HG02943 (cell line): ENCODE measurements around the gene C21orf91.
"Not testable (repeated sequence)": the region's sequence is repeated elsewhere in the genome, so short reads cannot be mapped to it uniquely, and the experiment has no call there.

Experiments
- ATAC-seq: cut with Tn5 transposase; IDR thresholded peaks from one replicate; pipeline ENCODE4 v1.9.1; 2021; ENCODE audit warnings: mild to moderate bottlenecking, low read depth, moderate library complexity; ENCODE audit not compliant: unreplicated experiment

The C21orf91 gene

DNA sequence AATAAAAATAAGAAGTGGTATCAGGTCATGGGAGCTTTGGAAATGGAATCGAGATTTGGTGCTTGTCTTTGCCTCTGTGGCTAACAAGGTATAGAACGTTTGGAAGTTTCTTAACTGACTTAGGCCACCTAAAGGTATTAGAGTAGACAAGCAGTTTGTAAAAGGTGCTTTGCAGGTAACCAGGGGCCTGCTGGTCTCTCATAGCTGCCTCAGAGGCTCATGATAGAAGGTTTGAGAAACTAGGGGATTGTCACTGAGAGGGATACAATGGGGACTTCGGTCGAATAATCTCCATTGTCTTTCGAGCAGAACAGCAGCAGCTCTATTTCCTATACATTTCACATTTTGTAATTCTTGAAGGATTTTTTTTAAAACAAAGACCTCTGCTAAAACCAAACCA, 37.6 kb downstream of the C21orf91 start:
- ATAC-seq: no peak

DNA sequence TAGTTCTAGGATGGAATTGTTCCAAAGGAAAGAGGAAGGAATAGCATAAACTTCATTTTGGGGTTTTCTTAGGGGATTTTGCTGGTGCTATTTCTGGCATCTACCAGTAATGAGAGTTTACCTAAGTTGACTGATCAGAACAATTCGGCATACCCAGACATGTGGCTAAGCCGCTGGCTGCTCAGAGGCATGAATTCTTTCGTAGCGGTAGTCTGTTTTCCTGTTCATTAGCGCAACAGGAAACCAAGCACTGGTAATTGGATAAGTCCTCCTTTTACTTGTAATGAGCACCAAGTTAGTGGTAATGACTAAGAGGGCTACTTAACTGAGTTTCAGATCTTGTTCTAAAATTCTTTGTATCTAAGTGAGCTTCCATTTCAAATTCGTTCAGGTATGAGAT, 38.6 kb downstream of the C21orf91 start:
- ATAC-seq: peak; percentile 32

DNA sequence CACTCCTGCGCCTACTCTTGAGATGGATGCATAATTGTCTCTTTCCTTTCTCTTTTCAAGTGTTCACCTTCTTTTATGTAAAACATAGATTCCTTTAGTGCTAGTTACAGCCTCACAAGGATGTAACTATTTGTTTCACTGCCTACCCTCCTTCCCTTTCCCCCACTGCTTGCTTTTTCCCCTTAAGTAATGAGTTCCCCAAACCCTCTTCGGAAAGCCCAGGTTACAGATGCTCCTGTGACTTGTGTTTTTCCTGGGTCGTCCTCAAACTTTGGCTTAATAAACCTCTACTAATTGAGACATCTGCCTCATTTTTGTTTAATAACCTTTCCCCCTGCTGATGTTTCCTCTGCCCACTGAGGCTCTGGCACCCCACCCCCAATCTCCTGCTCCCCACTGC, 39.2 kb downstream of the C21orf91 start:
- ATAC-seq: no peak

DNA sequence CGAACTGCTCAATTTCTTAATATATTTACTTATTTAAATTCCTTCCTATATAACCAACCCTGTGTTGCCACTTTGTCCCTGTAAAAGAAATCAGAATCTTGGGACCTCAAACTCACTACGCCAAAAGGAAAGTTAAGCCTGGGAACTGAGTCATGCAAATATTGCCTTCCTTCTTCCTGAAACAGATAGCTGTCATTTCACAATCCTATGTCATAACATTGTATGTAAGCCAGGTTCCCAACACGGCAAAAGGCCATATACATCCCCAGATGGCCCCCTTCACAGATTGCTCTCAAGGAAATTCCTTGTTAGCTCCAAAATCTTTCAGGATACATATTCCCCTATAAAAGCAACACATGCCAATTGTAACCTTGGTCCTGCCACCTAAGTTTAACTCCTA, 39.7 kb downstream of the C21orf91 start:
- ATAC-seq: no peak

DNA sequence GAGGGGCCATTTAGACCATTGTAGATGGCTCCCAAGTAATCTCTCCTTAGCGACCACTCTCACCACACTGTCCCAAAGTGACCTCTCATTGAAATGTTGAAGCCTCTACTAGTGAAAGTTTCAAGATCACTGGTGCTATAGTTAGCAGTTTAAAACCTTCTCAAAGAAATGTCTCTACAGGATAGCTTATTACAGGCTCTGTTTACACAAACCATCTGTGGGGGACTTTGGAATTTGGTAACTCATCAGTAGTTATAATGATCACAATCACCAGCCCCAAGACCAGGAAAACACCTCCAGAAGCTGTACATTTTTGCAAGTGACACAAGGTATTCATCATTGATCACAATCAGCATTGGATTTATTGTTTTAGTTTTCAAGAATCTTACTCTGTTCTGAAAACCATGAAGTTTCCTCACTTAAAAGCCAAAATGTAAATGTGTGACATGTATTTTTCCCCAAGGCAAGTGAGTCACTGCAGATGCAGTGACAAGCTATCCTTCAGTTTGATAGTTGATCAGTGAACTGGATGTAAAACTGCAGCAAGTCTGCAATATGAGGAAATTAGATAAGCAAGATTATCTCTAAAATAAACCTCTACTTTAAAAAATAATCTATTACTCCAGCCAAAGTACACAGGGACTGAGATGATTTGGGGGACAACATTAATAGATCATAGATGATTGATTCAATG, 41.9 kb downstream of the C21orf91 start:
- ATAC-seq: no peak

DNA sequence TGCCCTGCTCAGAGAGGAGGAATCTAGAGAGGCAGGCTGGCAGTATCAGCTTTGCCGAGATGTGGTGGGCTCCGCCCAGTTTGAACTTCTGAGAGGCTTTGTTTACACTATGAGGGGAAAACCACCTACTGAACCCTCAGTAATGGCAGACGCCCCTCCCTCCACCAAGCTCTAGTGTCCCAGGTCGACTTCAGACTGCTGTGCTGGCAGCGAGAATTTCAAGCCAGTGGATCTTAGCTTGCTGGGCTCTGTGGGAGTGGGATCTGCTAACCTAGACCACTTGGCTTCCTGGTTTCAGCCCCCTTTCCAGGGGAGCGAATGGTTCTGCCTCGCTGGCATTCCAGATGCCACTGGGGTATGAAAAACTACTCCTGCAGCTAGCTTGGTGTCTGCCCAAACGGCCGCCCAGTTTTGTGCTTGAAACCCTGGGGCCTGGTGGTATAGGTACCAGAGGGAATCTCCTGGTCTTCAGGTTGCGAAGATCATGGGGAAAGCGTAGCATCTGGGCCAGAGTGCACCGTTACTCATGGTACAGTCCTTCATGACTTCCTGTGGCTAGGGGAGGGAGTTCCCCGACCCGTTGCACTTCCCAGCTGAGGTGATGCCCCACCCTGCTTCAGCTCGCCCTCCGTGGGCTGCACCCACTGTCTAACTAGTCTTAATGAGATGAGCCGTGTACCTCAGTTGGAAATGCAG, 43.6 kb downstream of the C21orf91 start:
- ATAC-seq: peak; percentile 70

DNA sequence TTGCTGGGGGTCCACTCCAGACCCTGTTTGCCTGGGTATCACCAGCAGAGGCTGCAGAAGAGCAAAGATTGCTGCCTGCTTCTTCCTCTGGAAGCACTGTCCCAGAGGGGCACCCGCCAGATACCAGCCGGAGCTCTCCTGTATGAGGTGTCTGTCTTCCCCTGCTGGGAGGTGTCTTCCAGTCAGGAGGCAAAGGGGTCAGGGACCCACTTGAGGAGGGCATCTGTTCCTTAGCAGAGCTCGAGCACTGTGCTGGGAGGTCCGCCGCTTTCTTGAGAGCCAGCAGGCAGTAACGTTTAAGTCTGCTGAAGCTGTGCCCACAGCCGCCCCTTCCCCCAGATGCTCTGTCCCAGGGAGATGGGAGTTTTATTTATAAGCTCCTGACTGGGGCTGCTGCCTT, 44.1 kb downstream of the C21orf91 start:
- ATAC-seq: not testable (repeated sequence)

DNA sequence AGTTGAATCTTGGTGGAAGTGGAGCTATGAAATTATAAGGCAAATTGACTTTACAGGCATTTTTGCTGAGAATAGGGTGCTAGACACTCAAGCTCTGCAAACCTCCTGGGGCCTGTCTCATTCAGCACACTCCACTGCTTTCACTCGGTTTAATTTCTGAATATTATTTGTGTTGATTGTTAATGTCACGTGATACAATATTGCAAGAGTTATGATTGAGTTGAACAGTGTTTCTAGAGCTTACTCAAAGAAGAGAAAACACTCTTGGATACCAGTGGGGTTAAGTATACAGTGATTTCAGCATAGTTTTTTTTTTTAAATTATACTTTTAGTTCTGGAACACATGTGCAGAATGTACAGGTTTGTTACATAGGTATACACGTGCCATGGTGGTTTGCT, 49.7 kb downstream of the C21orf91 start:
- no peak for ATAC-seq

DNA sequence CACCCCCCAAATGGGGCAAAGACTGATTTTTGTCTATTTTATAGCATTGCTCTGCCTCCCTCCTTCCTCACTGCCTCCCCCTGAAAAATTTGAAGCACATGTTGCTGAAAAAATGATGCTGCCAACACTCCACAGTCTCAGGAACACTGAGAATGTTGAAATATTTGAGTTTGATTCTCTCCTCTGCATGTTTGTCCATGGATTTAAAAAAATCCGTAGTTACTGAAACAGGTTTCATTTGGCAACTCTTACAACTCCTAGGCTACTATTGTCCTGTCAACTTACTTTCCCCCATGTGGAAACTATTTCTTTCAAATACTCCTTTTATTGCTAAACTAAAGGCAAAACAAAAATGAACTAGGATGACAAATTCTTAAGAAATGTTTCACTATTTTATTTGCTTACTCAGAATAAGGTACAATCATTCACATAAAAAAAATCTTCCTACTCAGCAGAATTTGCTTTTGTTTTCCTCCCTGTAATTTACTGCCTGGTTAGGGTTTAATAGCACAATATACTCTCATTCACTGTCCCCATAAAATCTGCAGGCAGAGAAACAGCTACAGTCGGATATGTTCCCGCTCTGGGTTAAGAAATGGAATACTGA, 50.2 kb downstream of the C21orf91 start:
- no peak for ATAC-seq

DNA sequence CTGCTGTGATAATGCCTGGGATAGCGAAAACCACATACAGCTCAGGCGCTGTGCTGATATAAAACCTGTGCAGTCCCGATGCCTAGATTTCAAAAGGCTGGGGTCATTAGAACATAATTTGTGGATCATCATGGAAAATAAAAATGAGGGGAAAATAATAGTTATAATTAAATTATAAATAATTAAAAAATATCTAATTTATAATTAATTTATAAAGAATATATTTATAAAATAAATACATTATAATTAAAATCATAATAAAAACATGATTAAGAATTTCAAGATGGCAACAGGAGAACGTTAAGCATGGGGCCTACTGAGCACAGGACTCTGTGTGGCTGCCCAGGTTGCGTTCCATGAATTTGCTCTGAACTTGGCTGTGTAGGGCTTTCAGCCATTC, 53.9 kb downstream of the C21orf91 start:
- no peak for ATAC-seq

DNA sequence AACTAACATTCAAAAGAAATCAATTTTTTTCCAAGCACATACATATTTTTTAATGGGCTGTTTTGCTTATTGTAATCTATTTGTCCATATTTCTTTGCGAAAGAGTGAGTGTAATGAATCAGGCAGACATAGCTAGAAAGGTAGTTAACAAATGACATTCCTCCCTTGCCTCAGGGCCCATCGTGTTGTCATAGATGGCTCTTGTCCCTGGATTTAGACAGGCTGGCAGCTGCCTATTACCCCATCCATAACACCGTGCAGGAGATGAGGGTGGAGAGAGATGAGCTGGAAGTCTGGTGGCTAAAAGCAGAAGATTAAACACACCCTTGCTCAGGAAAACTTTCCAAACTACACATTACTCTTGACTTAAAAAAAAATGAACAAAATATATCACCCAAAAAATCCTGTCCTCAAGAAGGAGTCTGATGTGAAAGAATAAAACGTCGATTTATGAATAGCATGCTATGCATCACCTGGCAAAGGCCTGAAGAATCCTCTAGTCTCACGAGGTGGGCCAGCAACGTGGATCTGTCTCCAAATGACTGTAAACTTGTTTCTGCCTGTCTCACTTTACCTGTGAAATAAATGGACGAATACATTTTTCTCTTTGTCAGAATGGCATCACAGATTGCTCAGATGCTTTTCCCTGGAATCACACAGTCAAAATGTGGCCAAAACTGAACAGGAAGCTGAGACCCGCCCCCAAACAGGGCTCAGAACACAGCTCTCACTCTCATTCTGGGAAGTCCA, 55.7 kb downstream of the C21orf91 start:
- ATAC-seq: no peak

DNA sequence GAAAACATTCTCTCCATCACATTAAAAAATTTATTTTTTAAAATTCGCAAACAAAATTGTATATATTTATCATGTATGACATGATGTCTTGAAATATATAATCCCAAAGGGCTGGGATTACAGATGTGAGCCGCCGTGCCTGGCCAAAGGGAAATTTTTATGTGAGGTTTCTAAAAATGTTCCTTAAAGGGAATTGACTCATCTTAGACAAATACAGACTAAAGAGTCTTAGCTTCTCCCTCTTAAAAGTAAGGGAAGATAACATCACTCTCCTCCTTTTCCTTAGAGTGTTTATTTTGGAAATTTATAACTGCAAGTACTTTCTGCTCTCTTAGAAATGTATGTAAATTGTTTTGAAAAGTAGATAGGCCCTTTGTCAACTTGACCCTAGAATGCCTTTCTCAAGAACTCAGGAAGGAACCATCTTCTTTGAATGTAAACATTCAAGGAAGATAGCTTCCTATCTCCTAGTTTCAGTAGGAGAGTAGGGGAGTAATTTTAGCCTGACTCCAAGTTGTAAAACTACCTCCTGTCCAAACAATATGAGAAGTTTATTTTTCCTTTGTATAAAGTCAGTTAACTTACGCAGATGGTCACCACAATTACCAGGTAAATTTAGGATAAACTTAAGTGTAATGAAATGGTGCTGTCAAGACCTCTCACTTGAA, 59.5 kb downstream of the C21orf91 start:
- no peak for ATAC-seq

DNA sequence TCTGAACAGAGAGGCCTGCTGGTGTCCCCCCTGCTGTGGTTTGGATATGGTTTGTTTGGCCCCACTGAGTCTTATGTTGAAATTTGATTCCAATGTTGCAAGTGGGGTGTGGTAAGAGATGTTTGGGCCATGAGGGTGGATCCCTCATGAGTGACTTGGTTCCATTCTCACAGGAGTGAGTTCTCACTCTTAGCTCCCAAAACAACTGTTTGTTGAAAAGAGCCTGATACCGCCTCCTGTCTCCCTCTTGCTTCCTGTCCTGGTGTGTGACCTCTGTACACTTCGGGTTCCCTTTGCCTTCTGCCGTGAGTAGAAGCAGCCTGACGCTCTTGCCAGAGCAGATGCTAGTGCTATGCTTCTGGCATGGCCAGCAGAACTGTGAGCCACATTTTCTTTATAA, 60.5 kb downstream of the C21orf91 start:
- ATAC-seq: no peak

DNA sequence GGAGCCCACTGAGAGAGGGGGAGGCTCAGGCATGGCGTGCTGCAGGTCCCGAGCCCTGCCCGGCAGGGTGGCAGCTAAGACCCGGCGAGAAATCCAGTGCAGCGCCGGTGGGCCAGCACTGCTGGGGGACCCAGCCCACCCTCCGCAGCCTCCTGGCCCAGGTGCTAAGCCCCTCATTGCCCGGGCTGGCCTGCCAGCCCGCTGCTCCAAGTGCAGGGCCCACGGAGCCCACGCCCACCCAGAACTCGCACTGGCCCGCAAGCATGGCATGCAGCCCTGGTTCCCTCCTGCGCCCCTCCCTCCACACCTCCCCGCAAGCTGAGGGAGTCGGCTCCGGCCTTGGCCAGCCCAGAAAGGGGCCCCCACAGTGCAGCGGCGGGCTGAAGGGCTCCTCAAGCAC, 61.5 kb downstream of the C21orf91 start:
- no peak for ATAC-seq

DNA sequence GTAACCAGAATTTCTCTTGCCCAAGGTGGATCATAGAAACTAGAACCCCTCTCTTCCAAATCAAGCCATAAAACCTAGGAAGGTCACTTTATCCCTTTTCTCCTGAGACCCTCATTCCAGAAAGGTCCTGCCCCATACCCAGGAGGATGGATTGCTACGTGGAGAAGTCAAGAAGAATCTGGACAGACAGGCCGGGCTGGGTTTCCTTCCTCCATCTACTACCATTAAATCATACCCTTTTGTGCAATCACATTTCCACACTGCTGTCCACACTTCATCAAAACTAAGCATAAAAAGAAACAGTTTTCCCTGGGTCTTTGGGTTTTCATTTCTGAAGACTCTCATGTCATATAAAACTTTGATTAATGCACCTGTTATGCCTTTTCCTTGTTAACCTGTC, 65.4 kb downstream of the C21orf91 start:
- no peak for ATAC-seq

DNA sequence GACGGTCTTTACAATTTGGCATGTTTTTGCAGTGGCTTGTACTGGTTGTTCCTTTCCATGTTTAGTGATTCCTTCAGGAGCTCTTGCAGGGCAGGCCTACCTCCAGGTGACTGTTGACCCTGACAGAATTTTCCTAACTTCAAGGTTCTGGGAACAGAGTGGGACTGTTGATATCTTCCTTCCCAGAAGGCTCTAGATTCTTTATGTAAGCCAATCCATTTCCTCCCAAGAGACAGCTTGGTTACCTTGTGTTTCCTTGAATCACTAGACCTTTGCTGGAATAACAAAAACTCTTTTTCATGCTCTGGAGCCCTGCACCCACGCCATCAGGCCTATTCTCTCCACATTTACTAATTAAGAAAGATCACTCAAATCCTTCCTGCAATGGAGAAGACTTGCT, 67.0 kb downstream of the C21orf91 start:
- ATAC-seq: no peak

DNA sequence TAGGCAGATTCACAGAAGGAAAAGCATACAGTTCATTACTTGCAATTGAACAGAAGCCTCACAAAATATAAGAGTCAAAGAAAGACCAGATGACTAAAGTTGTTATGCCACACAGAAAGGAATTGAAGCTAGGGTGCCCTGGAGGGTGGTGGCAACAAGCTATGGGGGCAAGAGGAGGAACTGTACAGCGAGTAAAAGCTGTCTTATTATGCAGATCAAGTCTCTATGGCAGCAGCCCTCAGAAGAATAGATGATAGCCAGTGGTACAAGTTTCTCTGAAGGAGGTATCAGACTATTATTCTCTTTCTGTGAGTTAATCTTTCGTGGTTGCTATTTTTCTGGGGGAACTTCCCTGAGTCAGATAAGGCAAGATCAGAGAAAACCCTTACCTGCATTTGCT, 72.2 kb downstream of the C21orf91 start:
- ATAC-seq: no peak

DNA sequence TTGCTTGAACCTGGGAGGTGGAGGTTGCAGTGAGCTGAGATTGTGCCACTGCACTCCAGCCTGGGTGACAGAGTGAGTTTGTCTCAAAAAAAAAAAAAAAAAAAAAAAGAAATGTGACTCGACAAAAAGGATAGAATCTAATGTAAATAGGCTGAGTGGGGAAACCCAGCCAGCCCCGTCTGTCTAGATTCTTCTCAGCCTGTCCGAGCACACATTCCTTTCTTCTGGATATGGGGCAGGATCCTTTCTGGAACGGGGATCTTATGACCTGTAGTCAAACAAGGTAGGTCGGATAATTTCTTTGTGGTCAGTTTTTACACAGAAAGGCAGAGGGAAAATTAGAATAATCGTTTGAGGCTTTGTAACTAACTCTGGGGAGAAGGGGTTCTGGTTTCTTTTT, 74.1 kb downstream of the C21orf91 start:
- ATAC-seq: no peak

DNA sequence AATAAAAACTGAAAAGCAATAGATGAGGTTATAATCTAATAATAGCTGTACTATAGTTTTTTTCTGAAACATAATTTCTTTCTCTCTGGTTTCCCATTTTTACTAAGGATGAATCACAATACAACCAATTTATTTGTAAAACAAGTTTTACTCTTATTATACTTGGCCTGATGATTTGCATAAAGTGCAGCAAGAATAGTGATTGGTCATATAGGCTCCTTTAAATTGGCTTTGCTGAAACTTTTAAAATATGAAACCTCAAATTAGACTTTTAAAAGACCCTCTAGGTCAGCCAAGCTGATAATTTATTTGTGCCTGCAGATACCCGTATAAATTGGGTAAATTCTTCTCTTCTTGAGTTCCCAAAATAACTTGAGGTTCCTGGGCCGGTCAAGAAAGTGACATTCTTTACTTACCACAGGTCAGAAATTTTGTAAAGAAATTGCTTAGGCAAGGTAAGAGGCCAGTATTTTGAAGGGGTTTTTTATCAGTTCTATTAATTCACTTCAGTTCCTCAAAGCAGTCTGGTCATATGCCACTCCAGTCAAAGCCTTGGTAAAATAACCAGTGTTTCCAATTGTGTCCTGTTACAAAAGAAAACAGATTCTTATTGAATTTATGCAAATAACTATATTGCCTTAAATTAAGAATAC, 76.1 kb downstream of the C21orf91 start:
- no peak for ATAC-seq

DNA sequence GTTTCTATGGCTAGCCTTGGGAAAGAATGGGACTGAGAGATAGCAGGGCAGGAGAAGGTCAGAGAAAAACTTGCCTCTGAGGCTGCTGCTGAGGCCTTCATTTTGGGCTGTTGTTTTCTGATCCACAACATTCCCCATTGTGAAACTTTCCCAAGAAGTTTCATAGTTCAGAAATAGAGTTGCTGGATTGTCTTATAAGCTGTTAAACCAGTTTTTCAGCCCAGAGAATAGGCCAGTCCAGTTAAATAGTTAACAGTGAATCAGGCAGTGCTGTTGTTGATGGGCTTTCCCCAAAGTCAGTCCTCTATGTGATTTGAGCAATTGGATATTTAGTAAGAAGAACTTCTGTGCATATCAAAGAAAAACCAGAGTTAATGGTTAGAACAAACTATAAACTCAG, 77.0 kb downstream of the C21orf91 start:
- ATAC-seq: no peak
